Transverse colon (tissue), 3 donors: ENCODE data around the gene WFDC8.

Source experiments
- CTCF ChIP-seq, 5 experiments: fragments of 200-600 bp in 3 of 5; fragments of 450-650 bp in 2 of 5; sonication (generic) in 3 of 5; IDR thresholded peaks; 1 replicate in 2 of 5; 2 replicates in 3 of 5; pipeline ENCODE4 v1.5.1; 2016 to 2017; ENCODE audit warnings: antibody characterized with exemption in 5 of 5, inconsistent platforms in 3 of 5, mild to moderate bottlenecking in 2 of 5, moderate library complexity in 1 of 5
- EP300 ChIP-seq: sonication (generic); formaldehyde crosslinking; IDR thresholded peaks from one replicate; pipeline ENCODE4 v1.6.1; 2017; ENCODE audit warnings: antibody characterized with exemption, low read depth
- POLR2A ChIP-seq: fragments of 450-650 bp; IDR thresholded peaks from one replicate; pipeline ENCODE4 v1.6.1; 2016; ENCODE audit warnings: antibody characterized with exemption, mild to moderate bottlenecking, moderate library complexity

- TF ChIP-seq POLR2A: no peak
- no peak for TF ChIP-seq CTCF (IDR thresholded peaks at IDR 0.05)
- no peak for TF ChIP-seq EP300
These were observed 26.6 kb downstream of the WFDC8 start for GRCh38 chr20:45552456-45552855.
